ENCODE results near the gene CHCHD6. TPM values are rescaled to one million over a fixed set of nuclear protein-coding genes. Genes with fewer than 3 reads are reported as not detected.

CHCHD6 gene
- total and polyA plus RNA-seq, 2 of the 4 experiments (the other 2 are of a cell fraction): 18.8 to 28.9 TPM

DNA sequence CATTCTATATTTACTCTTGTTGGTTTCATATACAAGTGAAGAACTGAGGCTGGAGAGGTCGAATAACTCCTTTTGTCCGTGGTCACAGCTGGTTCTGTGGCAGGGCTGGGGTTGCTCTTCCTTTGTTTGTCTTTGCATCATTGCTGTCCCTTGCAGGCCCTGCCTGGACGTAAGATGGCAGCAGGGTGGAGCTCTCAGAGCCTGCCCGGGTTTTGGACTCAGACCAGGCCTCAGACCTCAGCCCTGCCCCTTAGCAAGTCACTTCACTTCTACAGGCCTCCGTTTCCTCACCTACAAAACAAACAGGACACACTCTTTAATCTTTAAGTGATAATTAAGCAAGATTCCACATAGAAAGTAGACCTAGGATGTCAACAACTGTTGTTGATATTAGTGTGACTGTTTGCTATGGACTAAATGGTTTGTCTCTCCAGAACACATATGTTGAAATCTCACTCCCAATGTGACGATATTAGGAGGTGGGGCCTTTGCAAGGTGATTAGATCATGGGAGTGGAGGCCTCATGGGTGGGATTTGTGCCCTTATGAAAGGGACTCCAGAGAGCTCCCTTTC is 213.3 kb downstream of the CHCHD6 start:
- no TSS peak for BruUV-seq (replicated peaks)
- Histone ChIP-seq H3K9me3 (ENCODE audit: control insufficient read depth, insufficient read depth, low read length) (no peaks in the 10 kb centered on the region), H4K5ac (ENCODE audit: low read depth, low read length) (no peak overlapping the region), H3K4me2 (ENCODE audit: low read depth, low read length) (no peak overlapping the region), H4K8ac (ENCODE audit: low read depth in 2 of 2, low read length in 2 of 2) (no peak overlapping the region), H4K20me1 (ENCODE audit: insufficient read depth, low read length) (no peaks in the 10 kb centered on the region), H2AK5ac (ENCODE audit: low read depth, low read length) (no peak overlapping the region), H3K18ac (ENCODE audit: low read depth, low read length) (no peak overlapping the region), H3K4me1 (ENCODE audit: control insufficient read depth, insufficient read depth, low read length) (no peaks in the 10 kb centered on the region), H2BK20ac (ENCODE audit: low read depth, low read length) (no peak overlapping the region), H2AFZ (replicated peaks; ENCODE audit: low read length, poor library complexity) (no peak overlapping the region), H3K14ac (replicated peaks; ENCODE audit: low read depth, low read length) (no peak overlapping the region), H2BK15ac (ENCODE audit: low read depth, low read length) (no peak overlapping the region), H3K9me1 (ENCODE audit: insufficient read depth, low read length) (peaks cover 7% of the 10 kb centered on the region), H2BK120ac (ENCODE audit: low read depth, low read length) (no peak overlapping the region), H4K91ac (ENCODE audit: insufficient read depth, low read depth, low read length) (no peak overlapping the region), H3K4ac (ENCODE audit: low read depth, low read length) (no peak overlapping the region), H3K27me3 (ENCODE audit: control insufficient read depth, insufficient read depth, low read length) (no peaks in the 10 kb centered on the region), H2AK9ac (replicated peaks; ENCODE audit: low read depth, low read length, poor library complexity) (no peak overlapping the region), H3K56ac (ENCODE audit: extremely low read depth, insufficient read depth, low read length) (no peak overlapping the region), H3K79me1 (ENCODE audit: low read depth in 1 of 2, low read length in 2 of 2) (peaks cover 0 to 6% of the 10 kb centered on the region in 2 experiments; a peak in 2 of 4 replicates), H3K36me3 (ENCODE audit: control insufficient read depth, insufficient read depth, low read length) (no peaks in the 10 kb centered on the region), H3K23ac (ENCODE audit: low read depth, low read length) (no peak overlapping the region), H2BK5ac (ENCODE audit: low read depth, low read length, poor library complexity, severe bottlenecking) (no peak overlapping the region), H3K27ac (ENCODE audit: insufficient read depth, low read length) (no peak overlapping the region), H3K4me3 (ENCODE audit: insufficient read depth, low read depth, low read length) (no peak overlapping the region), H3K9ac (ENCODE audit: low read depth, low read length) (no peak overlapping the region)
- TF ChIP-seq CHD1 (IDR thresholded peaks at IDR 0.05; ENCODE audit: low read depth, low read length) (no peak), BHLHE40 (IDR thresholded peaks at IDR 0.05; ENCODE audit: low read depth, low read length) (no peak), NFE2L2 (IDR thresholded peaks at IDR 0.05; ENCODE audit: low read depth, low read length) (no peak)
- ATAC-seq (ENCODE audit: low read depth) (no peak), DNase-seq (no peak)
- CTCF ChIA-PET: interaction anchor here (1.6 kb wide), 1 partner anchor 10 kb away, joined by 5 read pairs; no protein-coding TSS in a partner anchor
- intact Hi-C loops (cut with micrococcal nuclease): no loop called here
- no CpG with 5 or more reads among the region's 6 CpGs for WGBS, 2 experiments (ENCODE audit: extremely low coverage in 2 of 2, insufficient read length in 1 of 2)
- in situ Hi-C loops (cut with MboI; ENCODE audit: low sequenced_read_pairs): no loop called here
- dilution Hi-C loops (cut with HindIII; ENCODE audit: low sequenced_read_pairs, unreplicated experiment): no loop called here
- POLR2A ChIA-PET (ENCODE audit: unreplicated experiment): no interaction called here

Data from IMR-90 (cell line).